Medulla oblongata (tissue), 1 donor: ENCODE data around the gene SIRPA.

Experiments
- DNase-seq: peaks from one replicate; pipeline ENCODE4 v3.0.0-alpha.2; 2015; ENCODE audit errors: extremely low spot score

SIRPA gene

GRCh38 chr20:1887756-1888155 lies 7.5 kb upstream of the SIRPA start:
- no peak for DNase-seq

- no peak for DNase-seq
Measured at GRCh38 chr20:1888796-1889463, 6.3 kb upstream of the SIRPA start.

GRCh38 chr20:1890469-1891262 lies 4.5 kb upstream of the SIRPA start:
- DNase-seq, result peak; percentile 74

- no peak for DNase-seq
Measured at GRCh38 chr20:1891263-1892118, 3.7 kb upstream of the SIRPA start.

- DNase-seq, result no peak
Measured at GRCh38 chr20:1892119-1892385, 3.2 kb upstream of the SIRPA start.

GRCh38 chr20:1893721-1894470 lies 1.3 kb upstream of the SIRPA start:
- DNase-seq, result peak; percentile 66

- DNase-seq, result peak; percentile 63
Measured at GRCh38 chr20:1894471-1894950, 696 bp upstream of the SIRPA start.

GRCh38 chr20:1895674-1896483 lies 672 bp downstream of the SIRPA start:
- DNase-seq, result peak; percentile 46

GRCh38 chr20:1896484-1897258 lies 1.5 kb downstream of the SIRPA start:
- no peak for DNase-seq

- peak; percentile 87 for DNase-seq
Measured at GRCh38 chr20:1897541-1897940, 2.3 kb downstream of the SIRPA start.

GRCh38 chr20:1897965-1898464 lies 2.8 kb downstream of the SIRPA start:
- DNase-seq, result peak; percentile 66

- DNase-seq, result no peak
Measured at GRCh38 chr20:1898482-1899240, 3.5 kb downstream of the SIRPA start.

- no peak for DNase-seq
Measured at GRCh38 chr20:1899241-1899525, 4.0 kb downstream of the SIRPA start.

- peak; percentile 80 for DNase-seq
Measured at GRCh38 chr20:1900321-1900801, 5.2 kb downstream of the SIRPA start.

GRCh38 chr20:1901704-1902103 lies 6.5 kb downstream of the SIRPA start:
- no peak for DNase-seq

- no peak for DNase-seq
Measured at GRCh38 chr20:1902188-1902587, 7.0 kb downstream of the SIRPA start.

GRCh38 chr20:1904135-1904534 lies 8.9 kb downstream of the SIRPA start:
- no peak for DNase-seq

- DNase-seq, result no peak
Measured at GRCh38 chr20:1905009-1905408, 9.8 kb downstream of the SIRPA start.

- DNase-seq, result no peak
Measured at GRCh38 chr20:1905693-1906092, 10.5 kb downstream of the SIRPA start.
